MM.1S (cell line): ENCODE data around the gene MYO9A.

Experiments used
- CTCF ChIP-seq: fragments of 300-600 bp; sonication (generic); IDR thresholded peaks from 2 replicates; pipeline ENCODE4 v1.5.1; 2016; ENCODE audit warnings: antibody characterized with exemption, low read length, mixed read lengths
- EZH2 ChIP-seq: fragments of 300-600 bp; sonication (generic); optimal IDR thresholded peaks from 2 replicates; pipeline ENCODE3; 2017; ENCODE audit warnings: low read depth, mild to moderate bottlenecking, antibody characterized with exemption, low read length, mixed read lengths
- EZH2phosphoT487 ChIP-seq: fragments of 300-600 bp; sonication (generic); IDR thresholded peaks from 2 replicates; pipeline ENCODE4 v1.6.1; 2018; ENCODE audit warnings: antibody characterized with exemption, low read length

- TF ChIP-seq CTCF (no peak), EZH2 (no peak), EZH2phosphoT487 (no peak)
These were observed 232.6 kb downstream of the MYO9A start for GRCh38 chr15:71885390-71885789.
